ENCODE measurements around the gene PPP3CA. TPM values are rescaled to one million over a fixed set of nuclear protein-coding genes. Genes with fewer than 3 reads are reported as not detected.

PPP3CA gene
- total RNA-seq, 1 donor from 2014 or later, result 78.8 TPM

DNA sequence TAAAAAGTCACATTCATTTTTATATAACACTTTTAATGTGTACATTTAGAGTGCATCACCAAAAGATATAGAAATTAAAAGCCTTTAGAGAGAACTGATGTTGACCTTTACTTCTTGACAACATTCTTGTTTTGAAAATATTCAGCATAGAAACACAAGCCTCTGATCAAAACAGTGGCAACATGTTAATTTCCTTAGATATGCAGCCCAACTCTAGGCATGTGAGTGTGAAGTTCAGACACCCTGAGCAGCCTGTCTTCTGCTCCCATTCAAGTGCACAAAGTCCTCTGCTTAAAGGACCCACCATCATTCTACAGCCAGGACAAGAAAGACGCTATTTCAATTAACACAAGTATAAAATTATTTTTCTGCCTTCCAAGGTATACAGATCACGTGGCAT is 60.0 kb downstream of the PPP3CA start:
- TF ChIP-seq, protein P1, sequence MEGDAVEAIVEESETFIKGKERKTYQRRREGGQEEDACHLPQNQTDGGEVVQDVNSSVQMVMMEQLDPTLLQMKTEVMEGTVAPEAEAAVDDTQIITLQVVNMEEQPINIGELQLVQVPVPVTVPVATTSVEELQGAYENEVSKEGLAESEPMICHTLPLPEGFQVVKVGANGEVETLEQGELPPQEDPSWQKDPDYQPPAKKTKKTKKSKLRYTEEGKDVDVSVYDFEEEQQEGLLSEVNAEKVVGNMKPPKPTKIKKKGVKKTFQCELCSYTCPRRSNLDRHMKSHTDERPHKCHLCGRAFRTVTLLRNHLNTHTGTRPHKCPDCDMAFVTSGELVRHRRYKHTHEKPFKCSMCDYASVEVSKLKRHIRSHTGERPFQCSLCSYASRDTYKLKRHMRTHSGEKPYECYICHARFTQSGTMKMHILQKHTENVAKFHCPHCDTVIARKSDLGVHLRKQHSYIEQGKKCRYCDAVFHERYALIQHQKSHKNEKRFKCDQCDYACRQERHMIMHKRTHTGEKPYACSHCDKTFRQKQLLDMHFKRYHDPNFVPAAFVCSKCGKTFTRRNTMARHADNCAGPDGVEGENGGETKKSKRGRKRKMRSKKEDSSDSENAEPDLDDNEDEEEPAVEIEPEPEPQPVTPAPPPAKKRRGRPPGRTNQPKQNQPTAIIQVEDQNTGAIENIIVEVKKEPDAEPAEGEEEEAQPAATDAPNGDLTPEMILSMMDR (IDR thresholded peaks at IDR 0.05), result no peak
- H3K27ac Mint-ChIP-seq, result peak overlapping the region; percentile 38
- CTCF ChIA-PET, result interaction anchor here (0.6 kb wide), 1 partner anchor 55 kb away, joined by 4 read pairs; no protein-coding TSS in a partner anchor
- POLR2A ChIA-PET, result no interaction called here
- no peaks in the 10 kb centered on the region for H3K27me3 Mint-ChIP-seq
- no peaks in the 10 kb centered on the region for H3K9me3 Mint-ChIP-seq
- peaks cover 84% of the 10 kb centered on the region for H3K4me1 Mint-ChIP-seq
- H3K36me3 Mint-ChIP-seq (ENCODE audit: low read depth), result no peaks in the 10 kb centered on the region
- H3K4me3 Mint-ChIP-seq, result no peak overlapping the region
- no peak for DNase-seq
- no peak for ATAC-seq (ENCODE audit: low read depth)
- intact Hi-C loops (cut with micrococcal nuclease), result loop anchor here (2.0 kb wide), 1 partner anchor 21 kb away; no protein-coding TSS in a partner anchor

DNA sequence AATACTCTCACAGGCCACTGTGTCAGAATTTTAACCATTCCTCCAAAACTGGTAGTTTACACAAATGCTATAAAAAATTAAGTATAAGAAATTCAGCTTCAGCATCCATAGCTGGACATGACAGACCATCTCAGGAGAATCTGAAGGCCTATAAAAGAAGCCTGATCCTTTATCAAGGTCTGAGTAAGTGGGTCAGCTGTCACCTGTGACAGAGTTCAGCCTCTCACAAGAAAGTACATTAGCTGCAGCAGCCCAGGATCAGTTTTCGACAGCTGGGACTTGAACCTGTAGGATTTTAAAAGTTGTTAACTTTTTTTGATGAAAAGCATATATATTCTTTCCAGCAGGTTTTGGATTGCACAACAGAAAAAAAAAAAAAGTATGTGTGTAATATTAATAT is 60.7 kb downstream of the PPP3CA start:
- H3K4me1 Mint-ChIP-seq, result peaks cover 84% of the 10 kb centered on the region
- peaks cover 2% of the 10 kb centered on the region for H3K36me3 Mint-ChIP-seq (ENCODE audit: low read depth)
- no peak for ATAC-seq (ENCODE audit: low read depth)
- DNase-seq, result no peak
- TF ChIP-seq, protein P1 (IDR thresholded peaks at IDR 0.05), result no peak
- ChIA-PET CTCF (interaction anchor here (0.6 kb wide), 1 partner anchor 56 kb away, joined by 4 read pairs; no protein-coding TSS in a partner anchor), POLR2A (no interaction called here)
- H3K9me3 Mint-ChIP-seq, result no peaks in the 10 kb centered on the region
- H3K27me3 Mint-ChIP-seq, result no peaks in the 10 kb centered on the region
- H3K4me3 Mint-ChIP-seq, result no peak overlapping the region
- H3K27ac Mint-ChIP-seq, result no peak overlapping the region
- intact Hi-C loops (cut with micrococcal nuclease), result loop anchor here (2.0 kb wide), 1 partner anchor 20 kb away; no protein-coding TSS in a partner anchor

DNA sequence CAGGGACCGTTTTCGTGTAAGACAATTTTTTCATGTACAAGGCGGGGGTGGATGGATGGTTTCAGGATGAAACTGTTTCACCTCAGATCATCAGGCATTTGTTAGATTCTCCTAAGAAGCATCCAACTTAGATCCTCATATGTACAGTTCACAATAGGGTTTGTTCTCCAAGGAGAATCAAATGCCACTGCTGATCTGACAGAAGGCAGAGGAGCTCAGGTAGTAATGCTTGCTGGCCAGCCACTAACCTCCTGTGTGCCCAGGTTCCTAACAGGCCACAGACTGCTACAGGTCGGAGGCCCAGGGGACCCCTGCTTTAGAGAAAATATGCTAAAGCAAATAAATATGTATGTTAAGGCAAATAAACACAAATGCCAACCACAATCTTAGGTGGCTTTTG is 61.3 kb downstream of the PPP3CA start:
- no peak for DNase-seq
- Mint-ChIP-seq H3K27ac (peak overlapping the region; percentile 37), H3K4me3 (no peak overlapping the region), H3K4me1 (peaks cover 81% of the 10 kb centered on the region), H3K27me3 (no peaks in the 10 kb centered on the region), H3K36me3 (ENCODE audit: low read depth) (peaks cover 2% of the 10 kb centered on the region), H3K9me3 (no peaks in the 10 kb centered on the region)
- CTCF ChIA-PET, result no interaction called here
- POLR2A ChIA-PET, result no interaction called here
- TF ChIP-seq, protein P1 (IDR thresholded peaks at IDR 0.05), result no peak
- intact Hi-C loops (cut with micrococcal nuclease), result loop anchor here (2.0 kb wide), 1 partner anchor 19 kb away; no protein-coding TSS in a partner anchor
- no peak for ATAC-seq (ENCODE audit: low read depth)

DNA sequence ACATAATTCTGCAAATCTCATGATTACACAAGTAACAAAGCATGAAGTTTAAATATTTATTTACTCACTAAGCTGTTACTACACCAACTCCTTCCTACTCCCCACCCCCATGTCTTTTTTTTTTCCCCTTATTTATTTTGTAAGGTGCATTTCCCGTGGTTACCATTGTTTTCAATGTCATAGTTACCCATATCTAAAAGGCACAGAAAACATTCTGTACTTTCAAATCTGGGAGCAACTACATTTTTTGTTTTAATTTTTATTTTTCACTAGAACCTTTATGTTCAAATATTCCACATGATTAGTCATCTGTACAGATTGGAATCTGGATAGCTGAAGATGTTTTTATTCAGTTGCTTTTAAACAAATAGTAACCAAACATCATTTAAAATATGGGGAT is 62.8 kb downstream of the PPP3CA start:
- no peaks in the 10 kb centered on the region for H3K9me3 Mint-ChIP-seq
- POLR2A ChIA-PET, result no interaction called here
- H3K27ac Mint-ChIP-seq, result peak overlapping the region; percentile 76
- no peak overlapping the region for H3K4me3 Mint-ChIP-seq
- H3K36me3 Mint-ChIP-seq (ENCODE audit: low read depth), result peaks cover 2% of the 10 kb centered on the region
- intact Hi-C loops (cut with micrococcal nuclease), result no loop called here
- CTCF ChIA-PET, result no interaction called here
- peaks cover 79% of the 10 kb centered on the region for H3K4me1 Mint-ChIP-seq
- no peak for ATAC-seq (ENCODE audit: low read depth)
- DNase-seq, result no peak
- TF ChIP-seq, protein P1 (IDR thresholded peaks at IDR 0.05), result no peak
- H3K27me3 Mint-ChIP-seq, result no peaks in the 10 kb centered on the region

DNA sequence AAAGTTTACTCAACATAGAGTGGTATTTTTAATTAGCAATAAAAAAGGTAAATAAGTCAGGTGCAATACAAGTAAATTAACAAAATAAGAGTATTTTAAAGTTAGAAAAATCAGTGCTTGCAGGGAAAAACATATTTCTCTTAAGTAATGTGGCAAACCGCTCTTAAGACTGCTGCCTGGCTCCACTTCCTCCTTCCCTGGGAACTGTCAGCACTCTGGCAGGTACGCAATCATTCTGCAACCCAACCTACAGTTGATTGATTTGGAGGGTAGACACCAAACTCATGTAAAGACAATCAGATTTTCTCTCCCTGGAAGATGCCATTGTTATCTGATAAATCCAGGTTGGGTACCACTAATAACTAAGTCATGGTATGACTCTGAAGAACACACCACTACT is 63.9 kb downstream of the PPP3CA start:
- TF ChIP-seq, protein P1 (IDR thresholded peaks at IDR 0.05), result no peak
- ChIA-PET CTCF (no interaction called here), POLR2A (no interaction called here)
- H3K27ac Mint-ChIP-seq, result peak overlapping the region; percentile 50
- no peaks in the 10 kb centered on the region for H3K27me3 Mint-ChIP-seq
- ATAC-seq (ENCODE audit: low read depth), result no peak
- intact Hi-C loops (cut with micrococcal nuclease), result no loop called here
- H3K4me1 Mint-ChIP-seq, result peaks cover 81% of the 10 kb centered on the region
- H3K36me3 Mint-ChIP-seq (ENCODE audit: low read depth), result peaks cover 2% of the 10 kb centered on the region
- DNase-seq, result no peak
- H3K4me3 Mint-ChIP-seq, result no peak overlapping the region
- H3K9me3 Mint-ChIP-seq, result no peaks in the 10 kb centered on the region
